NB4 (cell line): ENCODE data around the gene PRICKLE2.

Source experiments
- CTCF ChIP-seq: IDR thresholded peaks from one replicate; pipeline ENCODE4 v1.5.1; 2012; ENCODE audit warnings: low read depth, low read length
- MYC ChIP-seq: IDR thresholded peaks from 2 replicates; pipeline ENCODE4 v1.6.1; 2011; ENCODE audit warnings: low read depth, low read length
- POLR2A ChIP-seq: IDR thresholded peaks from 2 replicates; pipeline ENCODE4 v1.6.1; 2011; ENCODE audit warnings: mild to moderate bottlenecking; ENCODE audit not compliant: insufficient read length; ENCODE audit errors: extremely low read depth

- TF ChIP-seq CTCF (no peak), MYC (no peak), POLR2A (no peak)
Measured at GRCh38 chr3:64270866-64271260, 45.6 kb upstream of the PRICKLE2 start.
